Neural progenitor cell (in vitro differentiated cells): ENCODE data around the gene PLEKHM1. TPM values are rescaled to one million over a fixed set of nuclear protein-coding genes. Genes with fewer than 3 reads are reported as not detected.
"Not testable (repeated sequence)": the region's sequence is repeated elsewhere in the genome, so short reads cannot be mapped to it uniquely, and the experiment has no call there.

Experiments
- DNase-seq: peaks from one replicate; pipeline ENCODE4 v3.0.0-alpha.2; 2016; ENCODE audit warnings: low spot score
- H2AFZ ChIP-seq: fragments of 200-600 bp; sonication (generic); replicated peaks from 2 replicates; pipeline ENCODE4 v1.6.1; 2016; ENCODE audit warnings: antibody characterized with exemption
- H3F3A ChIP-seq: fragments of 200-600 bp; sonication (generic); 2 replicates; pipeline ENCODE4 v1.6.1; 2016; ENCODE audit warnings: antibody characterized with exemption, low read depth
- H3K27ac ChIP-seq: fragments of 200-600 bp; sonication (generic); 2 replicates; pipeline ENCODE4 v1.5.1; 2016; ENCODE audit warnings: mild to moderate bottlenecking
- H3K27me3 ChIP-seq: fragments of 200-600 bp; sonication (generic); 2 replicates; pipeline ENCODE4 v1.6.1; 2016; ENCODE audit warnings: mild to moderate bottlenecking, moderate library complexity
- H3K36me3 ChIP-seq: fragments of 200-600 bp; sonication (generic); 2 replicates; pipeline ENCODE4 v1.5.1; 2016
- H3K4me1 ChIP-seq: fragments of 200-600 bp; sonication (generic); 2 replicates; pipeline ENCODE4 v1.6.1; 2016; ENCODE audit warnings: mixed run types
- H3K4me2 ChIP-seq: fragments of 200-600 bp; sonication (generic); 2 replicates; pipeline ENCODE4 v1.6.1; 2016
- H3K4me3 ChIP-seq: fragments of 200-600 bp; sonication (generic); 2 replicates; pipeline ENCODE4 v1.5.1; 2016
- H3K79me2 ChIP-seq: fragments of 200-600 bp; sonication (generic); 2 replicates; pipeline ENCODE4 v1.6.1; 2016; ENCODE audit warnings: low read depth
- H3K9ac ChIP-seq: fragments of 200-600 bp; sonication (generic); 2 replicates; pipeline ENCODE4 v1.6.1; 2016
- H3K9me3 ChIP-seq: fragments of 200-600 bp; sonication (generic); 2 replicates; pipeline ENCODE4 v1.5.1; 2016; ENCODE audit warnings: low read depth
- H4K20me1 ChIP-seq: fragments of 200-600 bp; sonication (generic); 2 replicates; pipeline ENCODE4 v1.6.1; 2016; ENCODE audit warnings: low read depth
- H3K27ac Mint-ChIP-seq: 3 replicates; pipeline ENCODE4 v1.8.0; 2021; ENCODE audit warnings: mixed read lengths
- H3K27me3 Mint-ChIP-seq: 2 replicates; pipeline ENCODE4 v1.8.0; 2022; ENCODE audit warnings: low read depth, mild to moderate bottlenecking, inconsistent platforms, moderate library complexity, mixed read lengths; ENCODE audit not compliant: insufficient read depth
- H3K36me3 Mint-ChIP-seq: 3 replicates; pipeline ENCODE4 v1.8.0; 2021; ENCODE audit warnings: mixed read lengths
- H3K4me1 Mint-ChIP-seq: 3 replicates; pipeline ENCODE4 v1.8.0; 2021; ENCODE audit warnings: mixed read lengths
- H3K4me3 Mint-ChIP-seq: 3 replicates; pipeline ENCODE4 v1.8.0; 2021; ENCODE audit warnings: mild to moderate bottlenecking, moderate library complexity, mixed read lengths
- H3K9me3 Mint-ChIP-seq: 3 replicates; pipeline ENCODE4 v1.8.0; 2020; ENCODE audit warnings: mixed read lengths
- total RNA-seq: library from RNA; depleted of rRNA; stranded (reverse); fragments of >200 nt; gene quantifications from 2 replicates; pipeline ENCODE4 v1.2.3, GENCODE V29; 2015; ENCODE audit warnings: low replicate concordance

Gene PLEKHM1
- total RNA-seq, 1 donor from 2014 or later: 7.0 TPM

- not testable (repeated sequence) for H3K9ac ChIP-seq
Observed at GRCh38 chr17:45449260-45449659, 41.3 kb downstream of the PLEKHM1 start.

GRCh38 chr17:45448483-45448882, 42.0 kb downstream of the PLEKHM1 start:
- not testable (repeated sequence) for H3F3A ChIP-seq, H3K27ac Mint-ChIP-seq, DNase-seq, H3K9me3 ChIP-seq, H3K27ac ChIP-seq, H2AFZ ChIP-seq, H3K4me3 Mint-ChIP-seq, H3K4me3 ChIP-seq, H3K27me3 Mint-ChIP-seq, H3K36me3 Mint-ChIP-seq, H3K36me3 ChIP-seq, H3K9me3 Mint-ChIP-seq, H3K4me1 ChIP-seq, H3K9ac ChIP-seq, H3K4me1 Mint-ChIP-seq, H4K20me1 ChIP-seq, H3K4me2 ChIP-seq, H3K79me2 ChIP-seq, H3K27me3 ChIP-seq

More at GRCh38 chr17:45449260-45449659, 41.3 kb downstream of the PLEKHM1 start:
- H3K36me3 Mint-ChIP-seq, H3K36me3 ChIP-seq, H3K9me3 ChIP-seq, H3F3A ChIP-seq, H3K4me3 Mint-ChIP-seq, H3K4me1 Mint-ChIP-seq, H3K9me3 Mint-ChIP-seq, H3K4me2 ChIP-seq, H2AFZ ChIP-seq, H3K27me3 ChIP-seq, H4K20me1 ChIP-seq, H3K4me3 ChIP-seq, H3K79me2 ChIP-seq, DNase-seq, H3K27ac Mint-ChIP-seq, H3K27ac ChIP-seq, H3K4me1 ChIP-seq, H3K27me3 Mint-ChIP-seq: not testable (repeated sequence)

- H4K20me1 ChIP-seq, H3K9me3 ChIP-seq, H3F3A ChIP-seq, H3K27me3 Mint-ChIP-seq, H3K27ac ChIP-seq, H3K4me1 Mint-ChIP-seq, H3K4me1 ChIP-seq, H3K4me3 Mint-ChIP-seq, H3K27me3 ChIP-seq, H2AFZ ChIP-seq, H3K79me2 ChIP-seq, H3K4me2 ChIP-seq, H3K36me3 ChIP-seq, H3K9ac ChIP-seq, H3K9me3 Mint-ChIP-seq, H3K4me3 ChIP-seq, H3K27ac Mint-ChIP-seq, DNase-seq, H3K36me3 Mint-ChIP-seq: not testable (repeated sequence)
Observed at GRCh38 chr17:45448066-45448465, 42.5 kb downstream of the PLEKHM1 start.

GRCh38 chr17:45447650-45448049, 42.9 kb downstream of the PLEKHM1 start:
- DNase-seq, H3K9me3 ChIP-seq, H3K27me3 Mint-ChIP-seq, H3K4me2 ChIP-seq, H3K4me3 ChIP-seq, H2AFZ ChIP-seq, H3K36me3 Mint-ChIP-seq, H3F3A ChIP-seq, H4K20me1 ChIP-seq, H3K27ac ChIP-seq, H3K4me3 Mint-ChIP-seq, H3K79me2 ChIP-seq, H3K4me1 Mint-ChIP-seq, H3K36me3 ChIP-seq, H3K27ac Mint-ChIP-seq, H3K27me3 ChIP-seq, H3K4me1 ChIP-seq, H3K9me3 Mint-ChIP-seq, H3K9ac ChIP-seq: not testable (repeated sequence)

- H3K27ac ChIP-seq, H3K9me3 ChIP-seq, H3K9me3 Mint-ChIP-seq, H3F3A ChIP-seq, H4K20me1 ChIP-seq, H3K4me1 Mint-ChIP-seq, H3K4me1 ChIP-seq, H3K4me3 Mint-ChIP-seq, H3K36me3 ChIP-seq, H3K4me3 ChIP-seq, H3K27me3 ChIP-seq, H3K27ac Mint-ChIP-seq, H3K79me2 ChIP-seq, H3K27me3 Mint-ChIP-seq, H3K4me2 ChIP-seq, H2AFZ ChIP-seq, H3K36me3 Mint-ChIP-seq, DNase-seq, H3K9ac ChIP-seq: not testable (repeated sequence)
Observed at GRCh38 chr17:45446872-45447625, 43.5 kb downstream of the PLEKHM1 start.

- H3K27me3 Mint-ChIP-seq, H3K27me3 ChIP-seq, H3K4me1 ChIP-seq, H3K9me3 ChIP-seq, H3K4me1 Mint-ChIP-seq, DNase-seq, H3K4me3 ChIP-seq, H2AFZ ChIP-seq, H3F3A ChIP-seq, H4K20me1 ChIP-seq, H3K4me2 ChIP-seq, H3K27ac ChIP-seq, H3K9ac ChIP-seq, H3K9me3 Mint-ChIP-seq, H3K79me2 ChIP-seq, H3K36me3 ChIP-seq, H3K36me3 Mint-ChIP-seq: not testable (repeated sequence)
- H3K27ac Mint-ChIP-seq: peak overlapping the region; percentile 21
- H3K4me3 Mint-ChIP-seq: peak overlapping the region; percentile 33
Observed at GRCh38 chr17:45445901-45446743, 44.4 kb downstream of the PLEKHM1 start.

GRCh38 chr17:45444856-45445820, 45.4 kb downstream of the PLEKHM1 start:
- not testable (repeated sequence) for H3K4me3 ChIP-seq, H3K27ac ChIP-seq, H3K27me3 Mint-ChIP-seq, H3K4me2 ChIP-seq, H3K36me3 Mint-ChIP-seq, H4K20me1 ChIP-seq, H3K36me3 ChIP-seq, H3K9me3 ChIP-seq, H3K4me1 Mint-ChIP-seq, DNase-seq, H3F3A ChIP-seq, H3K9me3 Mint-ChIP-seq, H3K9ac ChIP-seq, H3K4me1 ChIP-seq, H2AFZ ChIP-seq, H3K4me3 Mint-ChIP-seq, H3K79me2 ChIP-seq, H3K27me3 ChIP-seq
- peak overlapping the region; percentile 85 for H3K27ac Mint-ChIP-seq
